LHCN-M2 (cell line): ENCODE measurements around the gene TMEM151B. TPM values are rescaled to one million over a fixed set of nuclear protein-coding genes. Genes with fewer than 3 reads are reported as not detected.

Source experiments
- DNase-seq: peaks from one replicate; pipeline ENCODE4 v3.0.0-alpha.2; 2012; ENCODE audit warnings: low read depth
- total RNA-seq: library from RNA; depleted of rRNA; stranded (reverse); fragments of >200 nt; gene quantifications from 2 replicates; pipeline ENCODE4 v1.2.3, GENCODE V29; 2014

TMEM151B gene
- total RNA-seq, 1 experiment from 2014 or later, result not detected

DNA sequence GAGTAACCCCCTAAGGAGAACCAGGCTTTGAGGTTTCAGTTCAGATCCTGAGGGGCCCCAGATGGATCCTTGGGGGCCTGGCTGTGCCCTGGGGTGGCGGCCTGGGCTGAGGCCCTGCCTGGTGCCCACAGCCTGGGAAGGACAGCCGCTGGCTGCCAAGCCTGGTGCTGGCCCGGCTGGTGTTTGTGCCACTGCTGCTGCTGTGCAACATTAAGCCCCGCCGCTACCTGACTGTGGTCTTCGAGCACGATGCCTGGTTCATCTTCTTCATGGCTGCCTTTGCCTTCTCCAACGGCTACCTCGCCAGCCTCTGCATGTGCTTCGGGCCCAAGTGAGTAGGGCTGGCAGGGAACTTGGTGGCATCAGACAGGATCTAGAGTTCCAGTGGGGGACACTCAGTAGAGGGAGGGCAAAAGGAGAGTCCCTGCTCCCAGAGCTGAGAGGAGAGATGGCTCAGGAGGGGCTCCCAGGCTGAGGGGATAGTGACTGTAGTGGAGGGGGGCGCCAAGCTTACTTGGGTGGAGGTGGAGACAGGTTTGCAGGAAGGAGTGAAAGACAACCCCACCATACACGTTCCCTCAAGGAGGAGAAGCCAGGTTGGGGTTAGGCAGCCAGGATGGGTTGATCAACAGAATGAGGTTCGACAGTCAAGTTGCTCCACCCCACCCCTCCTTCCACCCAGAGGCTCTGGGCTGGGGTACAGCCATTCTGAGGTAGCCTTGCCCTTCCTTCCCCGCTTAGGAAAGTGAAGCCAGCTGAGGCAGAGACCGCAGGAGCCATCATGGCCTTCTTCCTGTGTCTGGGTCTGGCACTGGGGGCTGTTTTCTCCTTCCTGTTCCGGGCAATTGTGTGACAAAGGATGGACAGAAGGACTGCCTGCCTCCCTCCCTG, 37.3 kb upstream of the TMEM151B start:
- no peak for DNase-seq

GRCh38 chr6:44233567-44234100, 36.6 kb upstream of the TMEM151B start:
- no peak for DNase-seq

GRCh38 chr6:44234101-44235025, 35.9 kb upstream of the TMEM151B start:
- peak; percentile 73 for DNase-seq

DNA sequence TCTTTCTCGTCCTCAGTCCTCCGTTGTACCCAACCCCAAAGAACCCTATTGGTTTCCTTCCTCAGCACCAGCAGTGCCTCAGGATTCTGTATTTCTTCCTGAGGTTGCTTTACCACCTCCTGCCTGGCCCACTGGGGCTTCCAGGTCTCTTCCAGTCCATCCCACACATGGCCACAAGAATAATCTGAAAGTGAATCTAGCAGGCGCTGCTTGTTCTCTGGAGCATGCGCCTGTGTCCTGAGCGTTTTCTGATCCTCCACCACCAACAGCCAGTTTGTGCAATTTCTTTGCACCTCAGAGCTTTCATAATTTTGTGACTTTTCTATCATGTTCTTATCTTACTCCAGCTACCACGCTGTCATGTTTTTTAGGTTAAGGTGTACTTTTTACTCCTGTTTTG, 35.0 kb upstream of the TMEM151B start:
- no peak for DNase-seq

GRCh38 chr6:44235891-44236516, 34.2 kb upstream of the TMEM151B start:
- DNase-seq, result no peak

- peak; percentile 99 for DNase-seq
Measured at GRCh38 chr6:44237021-44237812, 33.0 kb upstream of the TMEM151B start.

- DNase-seq, result peak; percentile 62
Measured at GRCh38 chr6:44237813-44238433, 32.3 kb upstream of the TMEM151B start.

- DNase-seq, result no peak
Measured at GRCh38 chr6:44238687-44239350, 31.4 kb upstream of the TMEM151B start.

DNA sequence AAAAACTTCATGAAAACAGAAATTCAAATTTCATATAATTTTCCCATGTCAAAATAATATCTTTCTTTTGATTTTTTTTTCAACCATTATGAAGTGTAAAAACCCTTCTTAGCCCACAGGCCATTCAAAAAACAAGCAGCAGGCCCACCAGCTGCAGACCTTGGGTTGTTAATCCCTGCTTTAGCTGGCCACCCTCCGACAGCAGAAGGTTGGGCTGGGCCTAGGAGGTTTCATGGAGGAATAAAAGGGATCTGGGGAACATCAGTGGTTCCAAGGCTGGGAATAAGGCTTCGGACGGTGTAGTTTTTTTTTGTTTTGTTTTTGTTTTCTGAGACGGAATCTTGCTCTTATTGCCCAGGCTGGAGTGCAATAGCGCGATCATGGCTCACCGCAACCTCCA, 26.9 kb upstream of the TMEM151B start:
- no peak for DNase-seq

- no peak for DNase-seq
Measured at GRCh38 chr6:44245391-44245911, 24.8 kb upstream of the TMEM151B start.

GRCh38 chr6:44245912-44246662, 24.2 kb upstream of the TMEM151B start:
- peak; percentile 78 for DNase-seq

- DNase-seq, result peak; percentile 97
Measured at GRCh38 chr6:44246663-44247337, 23.4 kb upstream of the TMEM151B start, which contains the start of gene HSP90AB1. Gene HSP90AB1 (plus strand): TSS chr6:44247101. CDS start chr6:44248630, 1,529 bp downstream.

- DNase-seq, result peak; percentile 62
Measured at GRCh38 chr6:44247338-44248302, 22.6 kb upstream of the TMEM151B start.

DNA sequence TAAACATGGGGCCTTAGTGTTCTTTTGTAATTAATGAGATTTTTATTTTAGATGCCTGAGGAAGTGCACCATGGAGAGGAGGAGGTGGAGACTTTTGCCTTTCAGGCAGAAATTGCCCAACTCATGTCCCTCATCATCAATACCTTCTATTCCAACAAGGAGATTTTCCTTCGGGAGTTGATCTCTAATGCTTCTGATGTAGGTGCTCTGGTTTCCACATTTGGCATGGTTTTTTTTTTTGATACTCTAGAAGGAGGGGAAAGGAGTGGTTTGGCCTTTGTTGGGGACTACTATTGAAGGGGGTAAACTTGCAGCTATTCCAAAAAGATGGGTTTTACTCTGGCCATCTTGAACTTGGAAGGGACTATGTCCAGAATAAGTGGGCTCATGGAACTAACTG, 21.7 kb upstream of the TMEM151B start:
- DNase-seq, result no peak

DNA sequence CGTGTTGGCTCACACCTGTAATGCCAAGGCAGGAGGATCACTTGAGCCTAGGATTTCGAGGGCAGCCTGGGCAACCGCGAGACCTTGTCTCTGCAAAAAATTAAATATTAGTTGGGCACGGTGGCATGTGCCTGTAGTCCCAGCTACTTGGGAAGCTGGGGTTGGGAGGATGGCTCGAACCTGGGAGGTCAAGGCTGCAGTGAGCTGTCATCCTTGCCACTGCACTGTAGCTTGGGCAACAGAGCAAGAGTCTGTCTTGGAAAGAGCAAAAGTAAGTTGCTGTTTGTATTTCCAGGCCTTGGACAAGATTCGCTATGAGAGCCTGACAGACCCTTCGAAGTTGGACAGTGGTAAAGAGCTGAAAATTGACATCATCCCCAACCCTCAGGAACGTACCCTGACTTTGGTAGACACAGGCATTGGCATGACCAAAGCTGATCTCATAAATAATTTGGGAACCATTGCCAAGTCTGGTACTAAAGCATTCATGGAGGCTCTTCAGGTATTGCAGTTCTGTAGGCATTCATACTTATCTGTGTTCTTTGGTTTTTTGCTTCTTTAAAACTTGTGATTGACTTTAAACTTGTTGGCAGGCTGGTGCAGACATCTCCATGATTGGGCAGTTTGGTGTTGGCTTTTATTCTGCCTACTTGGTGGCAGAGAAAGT, 21.0 kb upstream of the TMEM151B start:
- DNase-seq, result no peak

DNA sequence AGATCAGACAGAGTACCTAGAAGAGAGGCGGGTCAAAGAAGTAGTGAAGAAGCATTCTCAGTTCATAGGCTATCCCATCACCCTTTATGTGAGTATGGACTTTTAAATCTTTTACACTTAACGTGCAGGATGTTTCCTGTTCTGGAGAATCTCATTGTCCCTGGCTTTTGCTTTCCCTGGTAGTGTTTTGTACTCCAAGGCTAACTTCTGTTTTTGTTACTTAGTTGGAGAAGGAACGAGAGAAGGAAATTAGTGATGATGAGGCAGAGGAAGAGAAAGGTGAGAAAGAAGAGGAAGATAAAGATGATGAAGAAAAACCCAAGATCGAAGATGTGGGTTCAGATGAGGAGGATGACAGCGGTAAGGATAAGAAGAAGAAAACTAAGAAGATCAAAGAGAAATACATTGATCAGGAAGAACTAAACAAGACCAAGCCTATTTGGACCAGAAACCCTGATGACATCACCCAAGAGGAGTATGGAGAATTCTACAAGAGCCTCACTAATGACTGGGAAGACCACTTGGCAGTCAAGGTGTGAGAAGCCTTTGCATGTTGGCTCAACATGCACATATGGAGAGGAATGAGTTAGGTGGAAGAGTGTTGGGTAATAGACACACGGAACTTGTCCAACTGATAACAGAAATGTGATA, 20.1 kb upstream of the TMEM151B start:
- DNase-seq, result no peak
